Astrocyte (in vitro differentiated cells and primary cell): ENCODE data around the gene CCDC146. TPM values are rescaled to one million over a fixed set of nuclear protein-coding genes. Genes with fewer than 3 reads are reported as not detected.

Experiments used
- DNase-seq: peaks from one replicate; pipeline ENCODE4 v3.0.0-alpha.2; 2010; ENCODE audit warnings: low read depth
- FAIRE-seq: peaks from 2 replicates; lab custom pipeline; 2011; peaks lifted over from hg19 to GRCh38; lab: Jason Lieb, UNC
- H2AFZ ChIP-seq: 2 replicates; pipeline ENCODE4 v1.6.0; 2012; ENCODE audit warnings: low read depth, low read length, inconsistent platforms
- H3K27ac ChIP-seq: 2 replicates; pipeline ENCODE4 v1.5.1; 2011; ENCODE audit warnings: low read depth, low read length, inconsistent platforms
- H3K27me3 ChIP-seq: 2 replicates; pipeline ENCODE4 v1.6.0; 2011; ENCODE audit warnings: low read length, inconsistent platforms; ENCODE audit not compliant: insufficient read depth
- H3K36me3 ChIP-seq: 2 replicates; pipeline ENCODE4 v1.5.1; 2011; ENCODE audit warnings: low read length, inconsistent platforms; ENCODE audit not compliant: insufficient read depth
- H3K4me1 ChIP-seq: 2 replicates; pipeline ENCODE4 v1.5.1; 2011; ENCODE audit warnings: low read length, inconsistent platforms; ENCODE audit not compliant: insufficient read depth
- H3K4me2 ChIP-seq: 2 replicates; pipeline ENCODE4 v1.6.0; 2012; ENCODE audit warnings: low read length, inconsistent platforms
- H3K4me3 ChIP-seq: 2 replicates; pipeline ENCODE4 v1.5.1; 2011; ENCODE audit warnings: low read depth, mild to moderate bottlenecking, low read length, inconsistent platforms; ENCODE audit not compliant: insufficient read depth
- H3K79me2 ChIP-seq: 2 replicates; pipeline ENCODE4 v1.6.0; 2012; ENCODE audit warnings: mild to moderate bottlenecking, low read length, inconsistent platforms; ENCODE audit not compliant: insufficient read depth
- H3K9ac ChIP-seq: 2 replicates; pipeline ENCODE4 v1.6.0; 2012; ENCODE audit warnings: mild to moderate bottlenecking, low read length, inconsistent platforms
- H3K9me3 ChIP-seq: 2 replicates; pipeline ENCODE4 v1.5.1; 2012; ENCODE audit warnings: low read depth, mild to moderate bottlenecking, low read length, inconsistent platforms; ENCODE audit not compliant: insufficient read depth
- H4K20me1 ChIP-seq: 2 replicates; pipeline ENCODE4 v1.6.0; 2012; ENCODE audit warnings: low read length, inconsistent platforms; ENCODE audit not compliant: insufficient read depth
- H3K27ac Mint-ChIP-seq: one replicate; pipeline ENCODE4 v1.8.0; 2021; ENCODE audit warnings: mild to moderate bottlenecking, mixed read lengths; ENCODE audit not compliant: unreplicated experiment
- H3K27me3 Mint-ChIP-seq: one replicate; pipeline ENCODE4 v1.8.0; 2021; ENCODE audit warnings: low read depth, mixed read lengths; ENCODE audit not compliant: unreplicated experiment
- H3K36me3 Mint-ChIP-seq: one replicate; pipeline ENCODE4 v1.8.0; 2021; ENCODE audit warnings: low read depth, mixed read lengths; ENCODE audit not compliant: unreplicated experiment
- H3K4me1 Mint-ChIP-seq: one replicate; pipeline ENCODE4 v1.8.0; 2021; ENCODE audit warnings: low read depth, mixed read lengths; ENCODE audit not compliant: unreplicated experiment
- H3K4me3 Mint-ChIP-seq: one replicate; pipeline ENCODE4 v1.8.0; 2021; ENCODE audit warnings: mild to moderate bottlenecking, moderate library complexity, mixed read lengths; ENCODE audit not compliant: unreplicated experiment
- H3K9me3 Mint-ChIP-seq: one replicate; pipeline ENCODE4 v1.8.0; 2021; ENCODE audit warnings: mild to moderate bottlenecking, mixed read lengths; ENCODE audit not compliant: unreplicated experiment
- CTCF ChIP-seq: IDR thresholded peaks from 2 replicates; pipeline ENCODE4 v1.5.1; 2011; ENCODE audit warnings: low read depth, mild to moderate bottlenecking, inconsistent platforms, low read length, moderate library complexity; ENCODE audit not compliant: insufficient read depth
- EZH2 ChIP-seq: IDR thresholded peaks from 2 replicates; pipeline ENCODE4 v1.6.1; 2012; ENCODE audit warnings: mild to moderate bottlenecking, low read length, inconsistent platforms; ENCODE audit not compliant: insufficient read depth
- total RNA-seq: library from RNA; stranded (reverse); gene quantifications from 2 replicates; pipeline ENCODE4 v1.2.1, GENCODE V29; 2021

CCDC146 gene
- total RNA-seq, 1 donor from 2014 or later: 2.0 TPM

GRCh38 chr7:77290425-77290824 lies 168.0 kb downstream of the CCDC146 start:
- no peaks in the 10 kb centered on the region for H3K27me3 ChIP-seq
- Mint-ChIP-seq H3K4me3 (no peak overlapping the region), H3K27ac (no peak overlapping the region), H3K4me1 (peaks cover 7% of the 10 kb centered on the region), H3K36me3 (peaks cover 6% of the 10 kb centered on the region), H3K27me3 (peaks cover 3% of the 10 kb centered on the region), H3K9me3 (peaks cover 2% of the 10 kb centered on the region)
- no peak overlapping the region for H2AFZ ChIP-seq
- no peak for FAIRE-seq
- no peaks in the 10 kb centered on the region for H4K20me1 ChIP-seq
- H3K79me2 ChIP-seq: no peaks in the 10 kb centered on the region
- H3K9me3 ChIP-seq: no peaks in the 10 kb centered on the region
- no peak for TF ChIP-seq EZH2
- no peak for TF ChIP-seq CTCF
- H3K27ac ChIP-seq: no peak overlapping the region
- H3K4me3 ChIP-seq: no peak overlapping the region
- H3K36me3 ChIP-seq: no peaks in the 10 kb centered on the region
- no peaks in the 10 kb centered on the region for H3K4me1 ChIP-seq
- no peak overlapping the region for H3K9ac ChIP-seq
- DNase-seq: no peak
- H3K4me2 ChIP-seq: no peak overlapping the region

- Histone ChIP-seq H3K27ac (no peak overlapping the region), H3K4me2 (no peak overlapping the region), H3K79me2 (no peaks in the 10 kb centered on the region), H2AFZ (no peak overlapping the region), H3K9ac (no peak overlapping the region), H3K4me3 (no peak overlapping the region), H4K20me1 (no peaks in the 10 kb centered on the region), H3K27me3 (no peaks in the 10 kb centered on the region), H3K9me3 (no peaks in the 10 kb centered on the region), H3K36me3 (no peaks in the 10 kb centered on the region), H3K4me1 (no peaks in the 10 kb centered on the region)
- Mint-ChIP-seq H3K4me3 (no peak overlapping the region), H3K27me3 (no peaks in the 10 kb centered on the region), H3K9me3 (no peaks in the 10 kb centered on the region), H3K36me3 (peaks cover 3% of the 10 kb centered on the region), H3K4me1 (peaks cover 7% of the 10 kb centered on the region), H3K27ac (no peak overlapping the region)
- DNase-seq: no peak
- FAIRE-seq: no peak
- TF ChIP-seq CTCF: no peak
- TF ChIP-seq EZH2: no peak
Measured at GRCh38 chr7:77293046-77293445, 170.6 kb downstream of the CCDC146 start.

GRCh38 chr7:77295549-77295948 lies 173.1 kb downstream of the CCDC146 start:
- H3K36me3 Mint-ChIP-seq: no peaks in the 10 kb centered on the region
- no peaks in the 10 kb centered on the region for H3K27me3 ChIP-seq
- H3K79me2 ChIP-seq: no peaks in the 10 kb centered on the region
- no peaks in the 10 kb centered on the region for H3K4me1 Mint-ChIP-seq
- FAIRE-seq: no peak
- H3K4me2 ChIP-seq: no peak overlapping the region
- H3K36me3 ChIP-seq: no peaks in the 10 kb centered on the region
- no peak for TF ChIP-seq EZH2
- no peak for TF ChIP-seq CTCF
- no peaks in the 10 kb centered on the region for H3K4me1 ChIP-seq
- H3K27me3 Mint-ChIP-seq: no peaks in the 10 kb centered on the region
- no peaks in the 10 kb centered on the region for H3K9me3 Mint-ChIP-seq
- H4K20me1 ChIP-seq: no peaks in the 10 kb centered on the region
- no peak for DNase-seq
- H3K9me3 ChIP-seq: no peaks in the 10 kb centered on the region
- no peak overlapping the region for H3K9ac ChIP-seq
- H3K4me3 ChIP-seq: no peak overlapping the region
- H2AFZ ChIP-seq: no peak overlapping the region
- no peak overlapping the region for H3K4me3 Mint-ChIP-seq
- H3K27ac ChIP-seq: no peak overlapping the region
- H3K27ac Mint-ChIP-seq: no peak overlapping the region
